Measurements from ENCODE around the gene GGT5. TPM values are rescaled to one million over a fixed set of nuclear protein-coding genes. Genes with fewer than 3 reads are reported as not detected.

GGT5 gene
- total and polyA plus RNA-seq, 2 of the 13 experiments (the other 11 are each of a cell fraction or from before 2014, with no cell fraction given) = 0.69 to 3.1 TPM

GRCh38 chr22:24189249-24190158 is 55.4 kb downstream of the GGT5 start (continued):
- peak; percentile 10; the same call in 1 of the 2 replicates for TF ChIP-seq RXRB (CRISPR knock-in tag; IDR thresholded peaks at IDR 0.05; ENCODE audit: borderline replicate concordance)
- TF ChIP-seq, protein P1, sequence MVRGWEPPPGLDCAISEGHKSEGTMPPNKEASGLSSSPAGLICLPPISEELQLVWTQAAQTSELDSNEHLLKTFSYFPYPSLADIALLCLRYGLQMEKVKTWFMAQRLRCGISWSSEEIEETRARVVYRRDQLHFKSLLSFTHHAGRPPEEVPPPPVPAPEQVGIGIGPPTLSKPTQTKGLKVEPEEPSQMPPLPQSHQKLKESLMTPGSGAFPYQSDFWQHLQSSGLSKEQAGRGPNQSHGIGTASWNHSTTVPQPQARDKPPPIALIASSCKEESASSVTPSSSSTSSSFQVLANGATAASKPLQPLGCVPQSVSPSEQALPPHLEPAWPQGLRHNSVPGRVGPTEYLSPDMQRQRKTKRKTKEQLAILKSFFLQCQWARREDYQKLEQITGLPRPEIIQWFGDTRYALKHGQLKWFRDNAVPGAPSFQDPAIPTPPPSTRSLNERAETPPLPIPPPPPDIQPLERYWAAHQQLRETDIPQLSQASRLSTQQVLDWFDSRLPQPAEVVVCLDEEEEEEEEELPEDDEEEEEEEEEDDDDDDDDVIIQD (CRISPR knock-in tag; IDR thresholded peaks at IDR 0.05; ENCODE audit: low read depth) = no peak
- TF ChIP-seq, protein P2, sequence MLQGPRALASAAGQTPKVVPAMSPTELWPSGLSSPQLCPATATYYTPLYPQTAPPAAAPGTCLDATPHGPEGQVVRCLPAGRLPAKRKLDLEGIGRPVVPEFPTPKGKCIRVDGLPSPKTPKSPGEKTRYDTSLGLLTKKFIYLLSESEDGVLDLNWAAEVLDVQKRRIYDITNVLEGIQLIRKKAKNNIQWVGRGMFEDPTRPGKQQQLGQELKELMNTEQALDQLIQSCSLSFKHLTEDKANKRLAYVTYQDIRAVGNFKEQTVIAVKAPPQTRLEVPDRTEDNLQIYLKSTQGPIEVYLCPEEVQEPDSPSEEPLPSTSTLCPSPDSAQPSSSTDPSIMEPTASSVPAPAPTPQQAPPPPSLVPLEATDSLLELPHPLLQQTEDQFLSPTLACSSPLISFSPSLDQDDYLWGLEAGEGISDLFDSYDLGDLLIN (CRISPR knock-in tag; IDR thresholded peaks at IDR 0.05; ENCODE audit: borderline replicate concordance) = no peak
- TF ChIP-seq MTF2 (CRISPR knock-in tag; IDR thresholded peaks at IDR 0.05; ENCODE audit: borderline replicate concordance) = no peak
- no peak for TF ChIP-seq ZNF136 (CRISPR knock-in tag; IDR thresholded peaks at IDR 0.05; ENCODE audit: low read depth)
- TF ChIP-seq MYPOP (CRISPR knock-in tag; IDR thresholded peaks at IDR 0.05) = no peak
- TF ChIP-seq ZNF724P (CRISPR knock-in tag; IDR thresholded peaks at IDR 0.05; ENCODE audit: borderline replicate concordance) = no peak
- TF ChIP-seq, protein P3, sequence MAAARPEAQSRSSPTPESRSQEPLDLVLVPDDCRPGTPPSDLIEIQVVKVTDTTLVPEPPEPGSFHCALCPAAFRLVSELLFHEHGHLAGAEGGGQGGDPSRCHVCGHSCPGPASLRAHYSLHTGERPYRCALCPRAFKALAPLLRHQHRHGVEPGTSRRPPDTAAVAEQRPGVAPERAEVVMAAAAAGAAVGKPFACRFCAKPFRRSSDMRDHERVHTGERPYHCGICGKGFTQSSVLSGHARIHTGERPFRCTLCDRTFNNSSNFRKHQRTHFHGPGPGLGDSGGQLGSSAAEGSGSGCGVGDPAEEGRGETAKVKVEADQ (CRISPR knock-in tag; IDR thresholded peaks at IDR 0.05; ENCODE audit: borderline replicate concordance) = no peak
- TF ChIP-seq CCAR2 (optimal IDR thresholded peaks at IDR 0.05; ENCODE audit: low read depth, low read length) = no peak
- TF ChIP-seq STAT6 (CRISPR knock-in tag; IDR thresholded peaks at IDR 0.05; ENCODE audit: borderline replicate concordance) = no peak
- TF ChIP-seq NCOA1 (CRISPR knock-in tag; IDR thresholded peaks at IDR 0.05) = no peak
- no peak for TF ChIP-seq SMARCC2 (IDR thresholded peaks at IDR 0.05)
- TF ChIP-seq HNRNPUL1 (IDR thresholded peaks at IDR 0.05; ENCODE audit: low read depth, low read length) = no peak
- TF ChIP-seq NAIF1 (CRISPR knock-in tag; IDR thresholded peaks at IDR 0.05; ENCODE audit: borderline replicate concordance) = no peak
- no peak for TF ChIP-seq SUZ12 (IDR thresholded peaks at IDR 0.05; ENCODE audit: low read depth, low read length)
- no peak; the same call in 1 of the 2 replicates for TF ChIP-seq TFE3 (CRISPR knock-in tag; IDR thresholded peaks at IDR 0.05)
- TF ChIP-seq ZSCAN12 (CRISPR knock-in tag; IDR thresholded peaks at IDR 0.05) = no peak
- no peak for TF ChIP-seq ATF7-NPFF (CRISPR knock-in tag; IDR thresholded peaks at IDR 0.05; ENCODE audit: low read depth)
- no peak for TF ChIP-seq NFIB (CRISPR knock-in tag; IDR thresholded peaks at IDR 0.05; ENCODE audit: borderline replicate concordance)

Measured in HepG2 (cell line).